Right ventricle myocardium superior (tissue), 1 donor: Measurements from ENCODE around the gene COMMD4. TPM values are rescaled to one million over a fixed set of nuclear protein-coding genes. Genes with fewer than 3 reads are reported as not detected.
"Not testable (repeated sequence)": the region's sequence is repeated elsewhere in the genome, so short reads cannot be mapped to it uniquely, and the experiment has no call there.

ENCODE experiments used
- ATAC-seq: fragments of 200-7000 bp; cut with Tn5 transposase; one replicate; pipeline ENCODE4 v1.9.1; 2020; ENCODE audit warnings: mild to moderate bottlenecking; ENCODE audit not compliant: poor library complexity
- DNase-seq: peaks from one replicate; pipeline ENCODE4 v3.0.0-alpha.2; 2020
- intact Hi-C: fragments of 100-400 bp; cut with DNase I; formaldehyde crosslinking; loops from one replicate; pipeline ENCODE4 v1.11.2; 2022
- microRNA-seq: library from miRNA; unstranded; fragments of <30 nt; microRNA quantifications from one replicate; pipeline ENCODE4 v1.2.0, GENCODE V29; 2020
- total RNA-seq: library from RNA; stranded (reverse); fragmentation: NEBNext Ultra II Directional; extraction: Animal tissue kit (Norgen Biotek cat#: 25700); gene quantifications from one replicate; pipeline ENCODE4 v1.2.1, GENCODE V29; 2021
- donor health status: DM: no; HTN: yes; CAD: no; lungs with severe emphysema.

The COMMD4 gene
- total RNA-seq, 1 donor from 2014 or later = 40.7 TPM

DNA sequence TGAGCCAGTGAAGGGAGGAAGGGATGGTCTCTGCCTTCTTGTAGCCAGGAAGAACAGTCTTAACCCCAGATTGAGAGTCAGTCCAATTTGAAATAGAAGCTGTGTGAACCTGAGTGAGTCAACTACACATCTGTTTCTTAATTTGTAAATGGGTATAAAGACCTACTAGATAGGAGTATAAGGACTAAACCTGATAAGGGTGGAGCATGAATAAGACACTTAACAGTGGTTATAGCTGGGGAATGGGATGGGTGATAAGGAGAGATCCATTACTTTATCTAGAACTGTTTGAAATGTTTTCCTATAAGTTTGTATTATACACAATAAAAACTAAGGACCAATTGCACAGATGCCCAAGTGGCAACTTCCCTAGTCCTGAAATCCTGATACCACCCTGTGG is 31.1 kb downstream of the COMMD4 start:
- ATAC-seq (no peak), DNase-seq (no peak)
- intact Hi-C loops = loop anchor here (10.0 kb wide), 1 partner anchor 318 kb away; no protein-coding TSS in a partner anchor

DNA sequence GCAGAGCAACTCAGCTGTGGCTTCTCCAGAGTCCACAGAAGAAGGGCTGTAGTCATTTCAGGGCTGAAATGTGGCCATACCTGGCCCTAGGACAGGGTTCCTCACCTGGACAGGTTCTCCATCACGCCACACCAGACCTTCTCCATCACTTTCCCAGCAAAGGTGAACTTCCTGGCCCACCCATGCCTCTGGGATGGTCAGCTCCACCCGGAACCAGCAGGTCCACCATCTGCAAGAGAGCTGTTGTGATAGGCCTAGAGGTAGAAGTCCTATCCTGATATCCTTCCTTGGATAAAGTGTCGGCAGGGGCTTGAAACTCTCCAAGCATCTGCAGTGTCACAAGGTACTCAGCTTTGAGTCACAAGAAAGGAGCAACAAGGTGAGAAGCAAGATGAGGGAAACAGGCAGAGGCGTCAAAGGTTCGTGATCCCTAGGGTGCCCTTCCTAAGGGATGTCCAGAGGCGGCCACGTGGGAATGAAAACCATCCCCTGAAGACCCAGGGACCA is 31.6 kb downstream of the COMMD4 start:
- ATAC-seq = no peak
- intact Hi-C loops = loop anchor here (10.0 kb wide), 1 partner anchor 317 kb away; no protein-coding TSS in a partner anchor

GRCh38 chr15:75367913-75368688 is 32.2 kb downstream of the COMMD4 start, which contains the start of gene MAN2C1:
Gene MAN2C1 (minus strand): TSS chr15:75368607. CDS start chr15:75368583, 24 bp downstream.
- intact Hi-C loops = loop anchor here (10.0 kb wide), 1 partner anchor 317 kb away; no protein-coding TSS in a partner anchor
- DNase-seq = peak; percentile 97
- peak; percentile 97 for ATAC-seq

More for the DNA sequence above, 31.6 kb downstream of the COMMD4 start:
- DNase-seq = no peak

DNA sequence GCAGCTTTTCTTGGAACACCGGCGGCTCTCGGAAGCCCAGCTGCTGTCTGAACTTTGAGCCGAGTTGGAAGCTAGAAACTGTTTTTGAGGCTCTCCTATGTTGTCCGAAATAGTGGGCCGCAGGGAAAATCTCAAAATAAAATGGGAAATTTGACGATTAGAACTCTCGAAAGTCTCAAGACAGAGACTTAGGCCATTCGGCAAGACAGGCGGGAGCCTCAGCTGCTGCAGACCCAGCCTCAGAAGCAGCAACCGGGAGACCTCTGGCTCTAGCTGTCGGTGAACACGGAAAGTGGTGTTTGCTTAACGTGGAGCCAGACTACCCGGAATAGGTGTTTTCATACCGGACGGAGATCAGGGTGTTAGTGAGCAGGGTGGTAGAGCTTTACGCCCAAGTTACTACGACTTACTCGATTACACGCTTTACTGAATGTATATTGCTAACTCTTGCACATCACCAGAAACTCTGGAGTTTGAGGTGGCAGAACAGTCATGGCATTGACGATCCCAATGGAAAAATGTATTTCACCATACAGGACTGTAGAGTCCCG is 32.9 kb downstream of the COMMD4 start:
- peak; percentile 5 for ATAC-seq
- no peak for DNase-seq
- intact Hi-C loops = loop anchor here (10.0 kb wide), 1 partner anchor 316 kb away; no protein-coding TSS in a partner anchor

DNA sequence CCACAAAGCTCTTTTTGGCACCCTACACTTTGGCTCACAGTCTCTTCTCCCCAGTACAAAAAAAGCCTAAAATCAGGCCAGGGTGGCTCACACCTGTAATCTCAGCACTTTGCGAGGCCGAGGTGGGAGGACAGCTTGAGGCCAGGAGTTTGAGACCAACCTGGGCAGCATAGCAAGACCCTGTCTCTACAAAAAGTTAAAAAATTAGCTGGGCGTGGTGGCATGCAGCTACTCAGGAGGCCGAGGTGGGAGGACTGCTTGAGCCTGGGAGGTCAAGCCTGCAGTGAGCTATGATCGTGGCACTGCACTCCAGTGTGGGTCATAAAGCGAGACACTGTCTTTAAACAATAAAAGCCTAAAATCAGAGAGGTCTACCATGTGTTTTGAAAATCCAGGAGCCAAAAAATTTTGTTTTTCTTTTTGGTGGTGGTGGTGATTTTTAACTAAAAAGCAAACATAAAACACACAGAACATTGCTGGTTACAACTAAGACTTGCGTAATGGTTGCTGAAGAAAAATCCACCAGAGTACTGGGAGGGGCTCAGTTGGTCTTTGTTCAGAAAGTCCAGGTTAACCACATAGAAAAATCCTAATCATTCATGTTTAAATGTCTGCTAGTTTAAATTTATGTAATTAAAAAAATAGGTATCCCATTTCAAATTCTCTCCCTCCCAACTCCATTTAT is 34.2 kb downstream of the COMMD4 start:
- ATAC-seq (no peak), DNase-seq (no peak)
- intact Hi-C loops = loop anchor here (5.0 to 10.0 kb wide), 2 partner anchors 42 to 315 kb away; no protein-coding TSS in a partner anchor

- intact Hi-C loops = loop anchor here (5.0 kb wide), 1 partner anchor 41 kb away; no protein-coding TSS in a partner anchor
- ATAC-seq (no peak), DNase-seq (no peak)
These were observed 35.6 kb downstream of the COMMD4 start for GRCh38 chr15:75371486-75371885.

DNA sequence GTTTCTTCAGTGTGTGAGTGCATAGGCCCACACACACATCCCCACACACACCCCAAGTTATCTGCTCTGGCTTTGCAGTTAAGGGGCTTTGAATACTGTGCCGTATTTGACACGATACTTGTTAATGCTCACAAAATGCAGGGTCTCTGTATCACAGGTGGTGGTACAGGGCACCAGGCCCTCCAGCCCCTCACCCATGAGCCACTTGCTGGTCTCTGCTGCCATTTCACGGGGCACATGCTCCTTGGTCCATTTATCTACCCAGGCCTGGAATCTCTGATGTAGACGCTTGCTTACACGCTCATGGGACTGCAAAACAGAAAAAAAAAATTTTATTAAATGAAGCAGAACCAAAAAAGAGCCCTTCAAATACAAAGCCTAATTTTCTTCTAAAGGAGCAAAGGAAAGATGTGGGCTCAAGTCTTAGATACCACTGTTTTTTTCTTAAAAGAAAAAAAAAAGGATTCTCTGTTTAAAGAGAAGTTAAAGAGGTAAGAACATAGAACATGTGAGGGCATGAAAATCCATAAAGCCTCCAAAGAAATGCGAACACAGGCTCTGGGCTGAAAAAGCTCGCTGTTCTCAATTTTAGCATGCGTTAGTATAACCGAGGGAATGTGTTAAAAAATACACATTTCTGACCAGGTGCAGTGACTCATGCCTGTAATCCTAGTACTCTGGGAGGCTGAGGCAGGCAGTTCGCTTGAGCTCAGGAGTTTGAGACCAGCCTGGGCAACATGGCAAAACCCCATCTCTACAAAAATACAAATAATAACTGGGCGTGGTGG is 36.2 kb downstream of the COMMD4 start:
- intact Hi-C loops = loop anchor here (5.0 kb wide), 1 partner anchor 40 kb away; no protein-coding TSS in a partner anchor
- DNase-seq (no peak), ATAC-seq (no peak)

DNA sequence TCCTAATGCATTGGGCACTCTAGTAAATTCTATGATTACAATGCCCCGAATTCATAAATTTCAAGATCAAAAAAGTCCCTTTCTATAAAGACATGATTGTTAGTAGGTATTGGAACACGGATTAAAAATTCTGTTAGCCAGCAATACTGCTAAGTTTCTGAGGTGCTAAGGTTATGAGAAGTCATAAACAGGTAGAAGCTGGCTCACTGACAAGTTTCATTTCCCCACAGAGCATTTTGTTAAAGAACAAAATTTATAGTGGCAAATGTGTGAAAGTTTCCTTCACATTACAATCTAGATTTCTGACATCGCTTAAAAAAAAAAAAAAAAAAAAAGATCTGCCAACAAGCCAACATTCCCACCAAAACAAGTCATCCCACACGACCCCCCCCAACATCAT is 44.9 kb downstream of the COMMD4 start:
- no peak for DNase-seq
- intact Hi-C loops = no loop called here
- ATAC-seq = no peak

- DNase-seq, ATAC-seq, intact Hi-C loops: not testable (repeated sequence)
These were observed 48.1 kb downstream of the COMMD4 start for GRCh38 chr15:75383986-75384385.

Small RNAs within 50 kb of the gene (microRNA-seq; reads per million reads assigned to microRNA genes)
- not detected for gene MIR631

Other genes starting within 250 kb of the COMMD4 start
- 15.8 TPM for gene C15orf39, start 134.2 kb upstream of the COMMD4 start, total RNA-seq
- gene GOLGA6C, start 77.7 kb upstream of the COMMD4 start, total RNA-seq = not detected
- not detected for gene GOLGA6D, start 53.2 kb upstream of the COMMD4 start, total RNA-seq
- gene NEIL1, start 11.0 kb downstream of the COMMD4 start, total RNA-seq = 9.7 TPM
- gene MAN2C1, start 32.5 kb downstream of the COMMD4 start, total RNA-seq = 94.7 TPM
- gene SIN3A, start 115.6 kb downstream of the COMMD4 start, total RNA-seq = 25.4 TPM
- gene PTPN9, start 243.3 kb downstream of the COMMD4 start, total RNA-seq = 7.2 TPM